ENCODE results near the gene GNG13.

The GNG13 gene

DNA sequence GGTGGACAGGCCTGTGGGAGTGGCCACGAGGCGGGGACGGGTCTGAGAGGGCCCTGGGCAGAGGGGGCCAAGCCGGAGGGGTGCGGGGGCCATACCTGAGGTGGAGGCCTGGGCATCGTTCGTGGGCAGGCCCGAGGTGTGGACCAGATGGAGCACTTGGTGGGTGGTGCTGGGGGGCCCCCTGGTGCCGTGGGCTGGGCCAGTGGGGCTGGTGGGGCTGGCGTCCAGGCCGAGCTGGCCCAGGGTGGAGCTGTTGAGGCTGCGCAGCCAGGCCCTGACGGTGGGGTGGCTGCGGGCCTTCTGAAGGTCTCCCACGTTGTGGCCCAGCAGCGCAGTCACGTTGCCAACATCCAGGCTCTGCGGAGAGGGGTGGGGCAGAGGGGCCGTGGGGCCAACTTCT lies 30.6 kb downstream of the GNG13 start:
- H3K27ac ChIP-seq: no peak overlapping the region
- TF ChIP-seq, protein P1, sequence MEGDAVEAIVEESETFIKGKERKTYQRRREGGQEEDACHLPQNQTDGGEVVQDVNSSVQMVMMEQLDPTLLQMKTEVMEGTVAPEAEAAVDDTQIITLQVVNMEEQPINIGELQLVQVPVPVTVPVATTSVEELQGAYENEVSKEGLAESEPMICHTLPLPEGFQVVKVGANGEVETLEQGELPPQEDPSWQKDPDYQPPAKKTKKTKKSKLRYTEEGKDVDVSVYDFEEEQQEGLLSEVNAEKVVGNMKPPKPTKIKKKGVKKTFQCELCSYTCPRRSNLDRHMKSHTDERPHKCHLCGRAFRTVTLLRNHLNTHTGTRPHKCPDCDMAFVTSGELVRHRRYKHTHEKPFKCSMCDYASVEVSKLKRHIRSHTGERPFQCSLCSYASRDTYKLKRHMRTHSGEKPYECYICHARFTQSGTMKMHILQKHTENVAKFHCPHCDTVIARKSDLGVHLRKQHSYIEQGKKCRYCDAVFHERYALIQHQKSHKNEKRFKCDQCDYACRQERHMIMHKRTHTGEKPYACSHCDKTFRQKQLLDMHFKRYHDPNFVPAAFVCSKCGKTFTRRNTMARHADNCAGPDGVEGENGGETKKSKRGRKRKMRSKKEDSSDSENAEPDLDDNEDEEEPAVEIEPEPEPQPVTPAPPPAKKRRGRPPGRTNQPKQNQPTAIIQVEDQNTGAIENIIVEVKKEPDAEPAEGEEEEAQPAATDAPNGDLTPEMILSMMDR (conservative IDR thresholded peaks at IDR 0.05): no peak

DNA sequence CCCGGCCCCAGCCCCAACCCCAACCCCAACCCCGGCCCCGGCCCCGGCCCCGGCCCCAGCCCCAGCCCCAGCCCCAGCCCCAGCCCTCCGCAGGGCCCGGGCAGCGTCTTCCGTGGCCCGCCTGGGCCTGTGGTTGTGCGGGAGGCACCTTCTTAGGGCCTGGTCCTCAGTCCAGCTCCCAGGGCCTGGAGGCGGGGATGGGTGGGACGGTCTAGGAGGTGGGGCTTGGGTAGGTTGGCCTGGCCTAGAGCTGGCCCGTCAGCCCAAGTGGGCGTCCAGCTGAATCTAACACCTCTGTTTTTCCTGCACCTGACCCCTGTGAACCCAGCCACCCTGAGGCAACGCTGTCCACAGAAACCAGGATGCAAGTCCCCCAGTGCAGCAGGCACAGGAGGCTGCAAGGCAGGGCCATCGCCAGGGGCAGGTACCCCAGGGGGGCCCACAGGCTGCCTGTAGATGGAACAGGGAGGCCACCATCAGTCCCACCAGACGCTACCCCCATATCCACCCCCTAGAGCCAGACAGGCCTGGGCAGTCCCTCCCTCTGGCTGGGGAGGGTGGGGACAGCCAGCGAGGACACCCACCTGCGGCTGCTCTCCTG lies 31.2 kb downstream of the GNG13 start:
- no peak overlapping the region for H3K27ac ChIP-seq
- TF ChIP-seq, protein P1 (conservative IDR thresholded peaks at IDR 0.05): no peak

DNA sequence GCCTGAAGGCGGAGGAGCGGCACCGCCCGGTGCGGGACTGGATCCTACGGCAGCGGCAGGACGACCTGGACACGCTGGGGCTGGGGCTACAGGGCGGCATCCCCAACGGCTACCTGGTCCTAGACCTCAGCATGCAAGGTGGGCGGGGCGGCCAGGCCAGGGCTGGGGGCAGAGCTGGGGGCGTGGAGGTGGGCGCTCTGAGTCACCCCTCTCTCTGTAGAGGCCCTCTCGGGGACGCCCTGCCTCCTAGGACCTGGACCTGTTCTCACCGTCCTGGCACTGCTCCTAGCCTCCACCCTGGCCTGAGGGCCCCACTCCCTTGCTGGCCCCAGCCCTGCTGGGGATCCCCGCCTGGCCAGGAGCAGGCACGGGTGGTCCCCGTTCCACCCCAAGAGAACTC lies 32.1 kb downstream of the GNG13 start:
- H3K27ac ChIP-seq: no peak overlapping the region
- TF ChIP-seq, protein P1 (conservative IDR thresholded peaks at IDR 0.05): no peak

DNA sequence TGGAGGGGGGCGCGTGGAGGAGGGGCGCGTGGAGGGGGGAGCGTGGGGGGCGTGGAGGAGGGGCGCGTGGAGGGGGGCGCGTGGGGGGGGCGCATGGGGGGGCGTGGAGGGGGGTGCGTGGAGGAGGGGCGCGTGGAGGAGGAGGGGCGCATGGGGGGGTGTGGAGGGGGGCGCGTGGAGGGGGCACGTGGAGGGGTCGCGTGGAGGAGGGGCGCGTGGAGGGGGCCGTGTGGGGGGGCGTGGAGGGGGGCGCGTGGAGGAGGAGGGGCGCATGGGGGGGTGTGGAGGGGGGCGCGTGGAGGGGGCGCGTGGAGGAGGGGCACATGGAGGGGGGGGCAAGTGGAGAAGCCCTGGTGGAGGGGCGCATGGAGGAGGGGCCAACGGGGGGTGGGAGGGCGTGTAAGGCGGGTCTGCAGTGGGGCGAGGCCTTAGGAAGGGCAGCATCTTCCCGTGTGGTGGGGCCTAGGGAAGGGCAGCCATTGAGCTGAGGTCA lies 32.7 kb downstream of the GNG13 start:
- TF ChIP-seq, protein P1 (conservative IDR thresholded peaks at IDR 0.05): no peak
- H3K27ac ChIP-seq: no peak overlapping the region

DNA sequence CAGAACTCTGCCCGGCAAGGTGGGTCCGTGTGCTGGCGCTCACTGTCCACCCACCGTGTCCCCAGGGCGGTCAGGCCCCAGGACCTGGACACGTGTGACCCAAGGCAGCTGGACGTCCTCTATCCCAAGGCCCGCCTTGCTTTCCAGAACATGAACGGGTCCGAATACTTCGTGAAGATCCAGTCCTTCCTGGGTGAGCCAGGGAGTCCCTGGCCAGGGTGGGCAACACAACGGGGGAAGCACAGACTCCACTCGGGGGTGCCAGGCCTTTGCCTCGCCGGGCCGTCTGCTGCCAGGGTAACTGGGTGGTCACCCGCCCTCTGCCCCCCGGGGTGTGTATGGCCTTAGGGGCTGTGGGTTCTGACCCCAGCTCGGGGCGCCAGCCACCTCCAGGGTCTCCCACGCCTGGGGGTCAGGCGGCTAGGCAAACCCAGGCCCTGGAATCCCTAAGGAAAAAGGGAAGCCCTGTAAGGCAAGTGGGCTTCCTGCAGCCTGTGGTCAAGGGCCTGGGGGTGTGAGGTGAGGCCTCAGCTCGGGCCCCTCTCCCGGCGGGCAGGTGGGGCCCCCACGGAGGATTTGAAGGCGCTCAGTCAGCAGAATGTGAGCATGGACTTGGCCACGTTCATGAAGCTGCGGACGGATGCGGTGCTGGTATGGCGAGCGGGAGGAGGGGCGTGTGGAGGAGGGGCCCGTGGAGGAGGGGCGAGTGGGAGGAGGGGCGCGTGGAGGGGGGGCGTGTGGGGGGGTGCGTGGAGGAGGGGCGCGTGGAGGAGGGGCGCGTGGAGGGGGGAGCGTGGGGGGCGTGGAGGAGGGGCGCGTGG lies 33.5 kb downstream of the GNG13 start:
- TF ChIP-seq, protein P1 (conservative IDR thresholded peaks at IDR 0.05): no peak
- H3K27ac ChIP-seq: no peak overlapping the region

DNA sequence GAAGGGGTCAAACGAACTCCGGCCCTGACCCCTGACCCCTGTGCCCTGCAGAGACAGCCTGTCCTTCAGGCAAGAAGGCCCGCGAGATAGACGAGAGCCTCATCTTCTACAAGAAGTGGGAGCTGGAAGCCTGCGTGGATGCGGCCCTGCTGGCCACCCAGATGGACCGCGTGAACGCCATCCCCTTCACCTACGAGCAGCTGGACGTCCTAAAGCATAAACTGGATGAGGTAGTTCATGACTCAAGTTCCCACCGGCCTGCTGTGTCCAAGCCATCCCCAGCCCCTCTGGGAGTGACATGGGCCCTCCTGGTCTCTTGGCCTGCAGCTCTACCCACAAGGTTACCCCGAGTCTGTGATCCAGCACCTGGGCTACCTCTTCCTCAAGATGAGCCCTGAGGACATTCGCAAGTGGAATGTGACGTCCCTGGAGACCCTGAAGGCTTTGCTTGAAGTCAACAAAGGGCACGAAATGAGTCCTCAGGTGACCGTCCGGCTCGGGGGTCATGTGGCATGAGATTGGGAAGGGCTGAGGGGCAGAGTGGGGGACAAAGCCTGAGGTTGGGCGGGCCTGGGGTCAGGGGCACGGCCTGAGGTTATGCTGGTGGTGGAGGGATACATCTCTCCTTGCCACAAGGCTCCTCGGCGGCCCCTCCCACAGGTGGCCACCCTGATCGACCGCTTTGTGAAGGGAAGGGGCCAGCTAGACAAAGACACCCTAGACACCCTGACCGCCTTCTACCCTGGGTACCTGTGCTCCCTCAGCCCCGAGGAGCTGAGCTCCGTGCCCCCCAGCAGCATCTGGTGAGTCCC lies 34.3 kb downstream of the GNG13 start:
- no peak overlapping the region for H3K27ac ChIP-seq
- TF ChIP-seq, protein P1 (conservative IDR thresholded peaks at IDR 0.05): no peak

DNA sequence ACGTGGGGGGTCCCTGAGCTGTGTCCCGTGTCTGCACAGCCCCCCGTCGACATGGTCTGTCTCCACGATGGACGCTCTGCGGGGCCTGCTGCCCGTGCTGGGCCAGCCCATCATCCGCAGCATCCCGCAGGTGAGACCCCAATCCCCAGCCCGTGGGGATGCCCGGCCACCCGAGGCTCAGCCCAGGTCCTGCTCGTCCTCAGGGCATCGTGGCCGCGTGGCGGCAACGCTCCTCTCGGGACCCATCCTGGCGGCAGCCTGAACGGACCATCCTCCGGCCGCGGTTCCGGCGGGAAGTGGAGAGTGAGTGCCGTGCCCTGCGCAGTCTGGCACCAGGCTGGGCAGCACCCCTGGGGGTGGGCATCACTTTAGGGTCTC lies 35.1 kb downstream of the GNG13 start:
- TF ChIP-seq, protein P1 (conservative IDR thresholded peaks at IDR 0.05): no peak

More for the DNA sequence above, 35.1 kb downstream of the GNG13 start:
- no peak overlapping the region for H3K27ac ChIP-seq

Data from VCaP (cell line).